HG03135 (cell line): ENCODE data around the gene ACTR10.

Experiments
- ATAC-seq: cut with Tn5 transposase; IDR thresholded peaks from one replicate; pipeline ENCODE4 v1.9.1; 2021; ENCODE audit warnings: mild to moderate bottlenecking, moderate library complexity; ENCODE audit not compliant: unreplicated experiment

ACTR10 gene

DNA sequence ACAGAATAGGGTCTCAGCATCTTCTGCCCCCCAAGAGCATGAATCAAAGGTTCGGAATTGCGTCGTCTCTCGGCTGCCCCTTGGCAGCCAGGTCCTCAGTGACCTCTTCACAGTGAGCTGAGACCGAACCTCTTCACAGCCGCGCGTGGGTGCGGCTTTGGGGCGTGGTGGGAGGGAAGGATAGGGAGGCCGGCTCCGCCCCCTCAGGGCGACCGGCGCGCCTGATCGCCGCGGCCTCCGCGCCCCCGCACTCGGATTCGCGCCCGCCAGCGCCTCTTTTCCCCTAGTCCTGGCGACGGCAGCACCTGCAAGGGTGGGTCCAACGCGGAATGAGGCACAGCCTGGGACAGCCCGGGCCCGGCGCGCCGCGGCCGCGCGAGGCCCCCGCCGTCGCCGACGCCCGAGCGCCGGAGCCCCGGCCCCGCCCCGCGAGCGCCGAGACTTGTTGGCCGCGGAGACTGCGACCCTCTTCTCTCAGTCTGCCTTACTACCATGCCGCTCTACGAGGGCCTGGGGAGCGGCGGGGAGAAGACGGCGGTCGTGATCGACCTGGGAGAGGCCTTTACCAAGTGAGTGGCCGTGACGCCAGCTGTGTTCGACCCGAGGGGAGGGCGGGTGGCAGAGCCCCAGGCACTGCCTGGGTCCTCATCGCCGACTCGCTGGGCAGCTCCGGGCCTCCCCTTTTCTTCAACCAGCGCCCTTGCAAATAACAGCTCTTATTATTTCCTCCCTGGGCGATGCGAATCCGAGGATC is at the start of gene ACTR10:
Gene ACTR10 (plus strand): TSS at position 424 of the 754 bp plus-strand sequence. CDS start 69 bp downstream, at position 493.
- peak; percentile 94 for ATAC-seq

DNA sequence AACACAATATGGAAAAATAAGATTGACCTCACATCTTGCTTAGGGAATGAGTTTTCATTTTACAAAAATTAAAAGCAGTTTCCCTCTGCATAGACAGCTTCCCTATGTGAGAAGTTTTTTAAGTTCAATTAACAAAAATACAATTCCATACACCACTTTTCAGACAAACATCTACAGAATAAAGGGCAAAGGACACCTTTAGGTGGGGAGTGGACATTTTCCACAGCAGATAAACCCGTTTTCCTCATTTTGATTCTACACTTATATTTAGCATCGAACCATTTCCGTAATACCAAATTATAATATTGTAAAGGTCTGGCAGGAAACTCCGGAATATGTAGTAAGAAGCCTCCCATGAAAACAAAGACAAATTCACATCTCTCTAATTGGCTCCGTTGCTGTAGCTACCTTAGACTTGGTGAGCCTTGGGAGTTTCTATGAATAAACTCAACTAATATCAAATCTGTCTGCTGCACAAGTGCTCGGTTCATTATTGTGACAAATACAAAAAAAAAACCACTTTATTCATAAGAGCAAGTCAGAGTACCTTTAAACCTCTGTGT is 49.6 kb upstream of the ACTR10 start:
- ATAC-seq = no peak

- ATAC-seq = peak; percentile 40
Observed at GRCh38 chr14:58151133-58152013, 48.6 kb upstream of the ACTR10 start.

DNA sequence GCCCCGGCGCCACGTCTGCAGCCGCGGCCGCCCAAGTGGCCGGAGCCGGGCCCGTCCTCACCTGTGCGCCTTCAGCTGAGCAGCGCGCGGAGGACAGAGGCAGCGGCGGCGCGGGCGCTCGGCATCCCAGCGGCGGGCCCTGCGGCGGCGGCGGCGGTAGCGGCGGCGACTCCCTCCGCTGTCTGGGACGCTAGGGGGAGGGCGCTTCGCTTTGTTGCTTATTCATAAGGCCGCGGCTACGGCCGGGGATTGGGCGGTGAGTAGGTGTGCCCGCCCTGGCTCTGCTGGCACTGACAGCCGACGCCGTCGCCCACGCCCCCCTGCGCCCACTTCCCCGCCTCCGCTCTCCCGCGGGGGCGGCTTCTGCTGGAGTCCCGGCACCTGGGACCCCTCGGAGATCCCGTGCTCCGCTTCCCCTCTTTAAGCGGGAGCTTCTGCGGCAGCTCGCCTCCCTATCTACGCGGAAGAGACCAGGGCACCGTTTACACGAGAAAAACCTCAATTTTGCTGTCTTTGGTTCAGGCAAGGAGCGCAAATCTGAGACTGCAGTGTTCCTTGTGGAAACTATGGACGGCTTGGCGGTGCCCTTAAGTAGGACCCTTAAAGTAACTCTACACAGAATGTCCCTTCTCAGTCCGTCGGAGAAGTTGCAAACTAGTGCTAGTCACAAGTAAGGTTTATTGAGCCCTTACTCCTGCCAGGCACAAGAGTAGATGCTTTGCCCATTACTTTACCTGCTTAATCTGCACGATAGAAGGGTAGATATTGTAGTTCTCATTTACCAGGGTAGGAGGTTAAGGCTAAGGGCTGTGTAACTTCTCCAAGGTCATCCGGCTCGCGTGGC is 47.7 kb upstream of the ACTR10 start, which contains the start of gene ARMH4:
Gene ARMH4 (minus strand): TSS at position 200 of the 844 bp plus-strand sequence. CDS start 12,855 bp downstream, outside the sequence.
- ATAC-seq = peak; percentile 90

DNA sequence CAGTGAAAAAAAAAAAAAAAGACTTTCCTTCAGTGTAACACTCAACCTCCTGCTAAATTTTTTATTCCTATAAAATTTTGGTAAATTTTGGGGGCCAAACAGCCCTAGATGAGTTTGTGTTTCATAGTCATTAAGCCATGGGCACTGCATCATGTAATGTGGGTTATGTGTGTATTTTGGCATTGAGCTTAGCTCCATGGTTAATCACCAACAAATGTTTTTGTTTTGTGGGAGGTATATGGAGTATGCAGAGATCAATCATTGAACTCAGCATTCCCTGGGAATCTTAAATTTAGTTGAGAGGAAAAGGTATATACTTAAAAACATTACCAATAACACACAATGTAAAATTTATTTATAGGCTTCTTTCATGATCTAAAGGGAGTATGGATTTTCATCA is 39.4 kb upstream of the ACTR10 start:
- ATAC-seq = no peak

DNA sequence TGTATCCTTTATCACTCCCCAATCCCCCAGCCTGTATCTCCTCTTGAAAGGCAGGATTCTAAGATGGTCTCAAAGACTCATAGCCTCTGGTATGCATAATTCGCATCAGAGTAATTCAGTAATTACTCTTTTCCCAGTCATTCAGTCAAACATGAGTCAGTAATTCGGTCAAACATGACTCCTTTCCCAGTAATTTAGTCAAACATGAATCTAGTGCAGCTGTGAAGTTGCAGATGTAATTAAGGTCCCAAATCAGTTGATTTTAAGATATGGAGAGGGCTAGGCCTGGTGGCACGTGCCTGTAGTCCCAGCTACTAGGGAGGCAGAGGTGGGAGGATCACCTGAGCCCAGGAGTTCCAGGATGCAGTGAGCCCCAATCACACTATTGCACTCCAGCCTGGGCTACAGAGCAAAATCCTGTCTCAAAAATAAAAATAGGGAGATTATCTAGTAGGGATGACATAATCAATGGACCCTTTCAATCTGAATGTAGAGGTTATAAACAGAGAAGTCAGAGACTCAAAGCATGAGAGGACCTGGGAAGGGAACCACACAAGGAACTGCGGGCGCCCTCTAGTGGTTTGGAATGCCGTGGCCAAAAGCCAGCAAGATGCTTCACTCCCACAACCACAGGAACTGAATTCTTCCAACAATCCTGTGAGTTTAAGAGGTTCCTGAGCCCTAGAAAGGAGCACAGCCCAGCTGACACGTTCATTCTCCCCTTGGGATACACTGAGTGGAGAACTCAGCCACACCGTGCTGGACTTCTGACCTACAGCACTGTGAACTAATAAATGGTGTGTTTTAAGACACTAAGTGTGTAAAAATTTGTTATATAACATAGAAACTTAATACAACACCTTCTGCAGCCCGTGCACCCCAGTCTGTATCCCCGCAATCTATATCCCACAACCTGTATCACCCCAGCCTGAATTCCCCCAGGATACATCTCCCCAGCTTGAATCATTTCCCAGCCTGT is 33.7 kb upstream of the ACTR10 start:
- ATAC-seq = no peak

DNA sequence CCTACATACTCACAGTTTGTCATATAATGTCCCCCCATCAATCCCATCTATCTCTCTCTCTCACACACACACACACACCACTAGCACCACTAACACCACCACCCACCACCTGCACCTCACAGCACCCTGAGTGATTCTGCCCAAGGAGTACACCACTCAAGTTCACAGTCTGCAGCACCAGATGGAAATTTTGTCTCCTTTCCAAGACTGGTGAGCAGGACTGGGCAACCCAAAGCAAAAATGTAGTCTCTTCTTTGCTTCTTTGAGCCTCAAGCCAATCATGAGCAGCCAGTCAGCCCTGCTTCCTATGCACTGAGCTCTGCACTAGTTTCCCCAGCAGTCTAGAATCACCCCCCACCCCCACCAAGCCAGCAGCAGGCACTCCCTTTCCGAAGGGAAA is 32.9 kb upstream of the ACTR10 start:
- no peak for ATAC-seq

DNA sequence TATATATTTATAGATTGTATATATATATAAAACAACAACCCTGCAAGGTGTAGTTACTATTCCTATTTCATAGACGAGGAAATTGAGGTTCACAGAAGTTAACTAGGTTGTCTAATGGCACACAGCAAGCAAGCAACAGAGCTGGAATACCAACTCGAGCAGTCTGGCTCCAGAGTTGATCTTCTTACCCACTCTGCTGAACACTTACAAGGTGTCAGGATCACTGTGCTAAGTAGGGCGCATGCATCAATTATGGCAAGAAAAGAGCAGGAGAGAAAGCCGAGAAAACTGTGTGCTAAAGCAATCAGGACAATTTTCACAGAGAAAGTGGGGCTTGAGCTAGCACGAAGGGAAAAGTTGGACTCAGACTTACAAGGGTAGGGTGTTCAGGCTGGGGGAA is 32.1 kb upstream of the ACTR10 start:
- ATAC-seq = no peak

DNA sequence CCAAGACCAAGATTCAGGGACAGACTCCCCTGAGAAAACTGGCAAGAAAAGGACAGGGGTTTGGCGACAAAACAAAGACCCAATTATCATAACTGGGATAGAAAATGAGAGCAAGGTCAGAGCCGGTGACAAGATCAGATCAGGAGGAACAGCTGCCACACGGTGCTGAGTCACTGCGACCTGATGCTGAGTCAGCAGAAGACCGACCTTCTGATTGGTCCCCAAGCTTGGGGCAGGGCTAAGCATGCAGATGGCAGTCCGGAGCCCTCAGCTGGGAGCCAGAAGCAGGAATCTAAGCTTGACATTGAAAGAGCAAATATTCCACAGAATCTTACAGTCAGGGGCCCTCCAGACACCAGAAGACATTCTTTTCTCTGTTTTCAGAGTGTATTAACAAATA is 28.9 kb upstream of the ACTR10 start:
- peak; percentile 69 for ATAC-seq

DNA sequence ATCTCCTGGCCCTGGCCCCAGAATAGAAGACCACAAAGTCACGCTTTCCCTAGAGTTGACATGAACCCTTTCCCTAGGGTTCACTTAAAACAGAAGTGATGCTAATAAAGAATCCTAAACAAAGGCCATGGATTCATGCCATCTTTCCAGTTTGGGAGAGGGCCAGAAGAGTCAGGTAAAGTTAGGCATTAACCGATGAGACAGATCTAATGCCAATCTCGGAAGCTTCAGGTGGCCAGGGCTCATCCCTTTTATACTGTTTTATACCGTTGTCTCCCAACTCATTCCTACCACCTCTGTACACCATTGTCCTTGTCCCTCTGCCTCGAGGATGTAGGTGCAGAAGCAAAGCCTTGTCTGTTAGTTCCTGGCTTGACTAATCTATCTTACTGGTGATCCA is 22.8 kb upstream of the ACTR10 start:
- ATAC-seq = no peak

GRCh38 chr14:58189176-58189575 is 10.8 kb upstream of the ACTR10 start:
- ATAC-seq = no peak

GRCh38 chr14:58191763-58192601 is 8.0 kb upstream of the ACTR10 start:
- ATAC-seq = no peak

GRCh38 chr14:58193542-58193941 is 6.4 kb upstream of the ACTR10 start:
- no peak for ATAC-seq

GRCh38 chr14:58196198-58196597 is 3.8 kb upstream of the ACTR10 start:
- ATAC-seq = no peak

DNA sequence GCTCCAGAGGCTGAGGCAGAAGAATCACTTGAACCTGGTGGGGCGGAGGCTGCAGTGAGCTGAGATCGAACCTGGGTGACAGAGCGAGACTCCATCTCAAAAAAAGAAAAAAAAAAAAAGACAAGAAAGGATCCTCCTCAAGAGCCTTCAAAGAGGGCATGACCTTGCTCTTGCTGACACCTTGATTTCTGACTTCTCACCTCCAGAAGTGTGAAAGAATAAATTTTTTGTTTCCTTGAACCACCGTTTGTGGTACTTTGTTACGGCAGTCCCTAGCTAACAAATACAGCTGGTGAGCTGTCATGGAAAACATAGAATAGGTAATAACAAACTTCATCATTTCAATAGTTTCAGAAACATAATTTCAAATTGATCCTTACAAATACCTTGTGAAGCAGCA is 1.9 kb upstream of the ACTR10 start:
- no peak for ATAC-seq

DNA sequence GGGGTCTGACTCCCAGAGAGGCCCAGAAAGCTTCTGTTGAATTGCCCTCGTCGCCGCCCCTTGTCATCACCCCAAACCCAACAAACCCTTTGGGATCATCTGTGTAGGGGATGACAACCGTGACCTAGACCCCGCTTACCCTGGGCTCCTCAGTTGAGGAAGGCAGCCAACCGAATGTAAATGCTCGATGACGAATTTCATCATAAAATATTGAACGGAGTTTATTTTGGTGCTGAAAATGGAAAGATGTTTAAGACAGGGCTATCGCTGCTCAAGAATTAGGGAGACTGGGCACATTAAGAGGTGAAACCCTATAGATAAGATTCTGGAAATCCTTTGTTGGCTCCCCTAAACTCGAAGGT is 512 bp downstream of the ACTR10 start:
- peak; percentile 21 for ATAC-seq

DNA sequence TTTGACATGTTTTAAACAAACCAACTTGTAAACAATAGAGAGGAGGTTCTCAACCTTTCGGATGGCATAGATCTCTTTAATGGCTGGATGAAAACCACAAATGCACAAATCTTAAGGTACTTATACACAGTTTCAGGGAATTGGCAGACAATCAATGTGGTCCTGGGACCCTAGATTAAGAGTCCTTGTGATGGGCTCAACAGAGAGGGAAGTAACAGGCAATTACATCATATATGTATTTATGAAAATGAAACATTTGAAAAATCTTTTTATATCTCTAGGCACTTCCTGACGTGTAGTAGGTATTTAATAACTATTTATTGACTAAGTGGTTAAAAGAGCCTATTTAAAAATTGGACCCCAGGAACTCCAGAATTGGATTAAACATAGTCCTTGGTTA is 897 bp downstream of the ACTR10 start:
- ATAC-seq = no peak

GRCh38 chr14:58213176-58213575 is 13.2 kb downstream of the ACTR10 start:
- no peak for ATAC-seq
